Fibroblast of the aortic adventitia (primary cell): Measurements from ENCODE around the gene PHF21B. TPM values are rescaled to one million over a fixed set of nuclear protein-coding genes. Genes with fewer than 3 reads are reported as not detected.

Experiments
- DNase-seq: peaks from one replicate; pipeline ENCODE4 v3.0.0-alpha.2; 2010; ENCODE audit warnings: low read depth
- H3K4me3 ChIP-seq: 2 replicates; pipeline ENCODE4 v1.5.1; 2011; ENCODE audit warnings: low read depth, mild to moderate bottlenecking, control low read depth, low read length, moderate library complexity
- total RNA-seq: library from RNA; depleted of rRNA; stranded (reverse); fragments of >200 nt; gene quantifications from 2 replicates; pipeline ENCODE4 v1.2.3, GENCODE V29; 2012; ENCODE audit warnings: low replicate concordance
- TF ChIP-seq, protein P1 (sequence below): IDR thresholded peaks from 2 replicates; pipeline ENCODE4 v1.5.1; 2011; ENCODE audit warnings: mild to moderate bottlenecking, low read length, control low read depth, inconsistent platforms; ENCODE audit not compliant: insufficient read depth

PHF21B gene
- total RNA-seq, 1 donor, result not detected

DNA sequence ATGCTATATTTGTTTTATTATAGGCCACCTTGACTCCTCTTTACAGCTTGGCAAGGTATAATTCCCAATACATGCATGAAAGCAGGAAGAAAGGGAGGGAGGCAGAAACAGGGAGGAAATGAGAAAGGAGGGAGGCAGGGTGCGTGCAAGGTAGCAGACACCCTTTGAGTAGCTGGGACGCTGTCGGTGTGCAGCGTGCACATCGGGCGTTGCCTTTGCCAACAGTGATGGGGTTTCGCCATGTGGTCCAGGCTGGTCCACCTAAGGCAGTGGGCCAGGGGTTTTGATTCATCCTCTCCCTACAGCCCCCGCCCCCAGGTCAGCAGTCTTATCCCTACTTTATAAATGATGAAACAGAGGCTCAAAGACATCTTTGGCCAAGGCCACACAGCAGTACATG, 25.0 kb upstream of the PHF21B start:
- DNase-seq, result no peak
- TF ChIP-seq, protein P1, sequence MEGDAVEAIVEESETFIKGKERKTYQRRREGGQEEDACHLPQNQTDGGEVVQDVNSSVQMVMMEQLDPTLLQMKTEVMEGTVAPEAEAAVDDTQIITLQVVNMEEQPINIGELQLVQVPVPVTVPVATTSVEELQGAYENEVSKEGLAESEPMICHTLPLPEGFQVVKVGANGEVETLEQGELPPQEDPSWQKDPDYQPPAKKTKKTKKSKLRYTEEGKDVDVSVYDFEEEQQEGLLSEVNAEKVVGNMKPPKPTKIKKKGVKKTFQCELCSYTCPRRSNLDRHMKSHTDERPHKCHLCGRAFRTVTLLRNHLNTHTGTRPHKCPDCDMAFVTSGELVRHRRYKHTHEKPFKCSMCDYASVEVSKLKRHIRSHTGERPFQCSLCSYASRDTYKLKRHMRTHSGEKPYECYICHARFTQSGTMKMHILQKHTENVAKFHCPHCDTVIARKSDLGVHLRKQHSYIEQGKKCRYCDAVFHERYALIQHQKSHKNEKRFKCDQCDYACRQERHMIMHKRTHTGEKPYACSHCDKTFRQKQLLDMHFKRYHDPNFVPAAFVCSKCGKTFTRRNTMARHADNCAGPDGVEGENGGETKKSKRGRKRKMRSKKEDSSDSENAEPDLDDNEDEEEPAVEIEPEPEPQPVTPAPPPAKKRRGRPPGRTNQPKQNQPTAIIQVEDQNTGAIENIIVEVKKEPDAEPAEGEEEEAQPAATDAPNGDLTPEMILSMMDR, result no peak
- no peak overlapping the region for H3K4me3 ChIP-seq

DNA sequence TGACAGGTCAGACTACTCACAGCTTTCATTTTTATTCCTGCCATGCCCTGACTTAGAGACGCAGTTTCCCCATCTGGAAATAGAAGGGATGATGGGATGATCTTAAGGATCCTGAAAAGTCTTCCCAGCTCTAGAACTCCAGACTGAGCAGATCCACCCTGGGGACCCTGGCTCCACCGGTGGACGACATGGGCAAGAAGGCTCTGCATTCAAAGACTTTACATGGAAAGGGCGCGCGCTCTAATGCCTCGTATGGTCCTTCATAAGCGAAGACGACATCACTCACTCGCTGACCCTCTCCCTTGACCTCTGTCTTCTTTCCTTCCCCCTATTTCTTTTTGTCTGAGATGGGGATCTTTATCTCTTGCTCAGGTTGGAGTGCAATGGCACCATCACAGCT, 24.4 kb upstream of the PHF21B start:
- TF ChIP-seq, protein P1, result no peak
- no peak overlapping the region for H3K4me3 ChIP-seq
- DNase-seq, result no peak

DNA sequence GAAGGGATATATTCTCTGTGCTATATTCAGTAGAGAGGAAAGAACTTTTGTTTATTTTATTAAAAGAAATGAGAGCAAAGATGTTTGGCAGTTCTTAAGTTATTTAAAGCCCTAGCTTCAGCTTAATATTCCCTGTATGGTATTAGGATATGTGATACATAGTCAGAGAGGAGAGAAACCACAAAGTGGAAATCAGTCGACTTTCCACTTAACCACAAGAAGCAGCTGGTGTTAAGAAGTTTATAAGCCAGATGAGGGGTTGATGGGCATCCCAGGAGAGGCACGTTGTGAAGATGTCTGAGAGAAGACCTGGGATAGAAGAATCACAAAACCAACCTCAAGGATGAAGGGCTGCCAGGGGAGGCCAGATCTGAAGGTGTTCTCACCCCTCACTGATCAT, 23.3 kb upstream of the PHF21B start:
- no peak overlapping the region for H3K4me3 ChIP-seq
- DNase-seq, result no peak
- TF ChIP-seq, protein P1, result no peak

DNA sequence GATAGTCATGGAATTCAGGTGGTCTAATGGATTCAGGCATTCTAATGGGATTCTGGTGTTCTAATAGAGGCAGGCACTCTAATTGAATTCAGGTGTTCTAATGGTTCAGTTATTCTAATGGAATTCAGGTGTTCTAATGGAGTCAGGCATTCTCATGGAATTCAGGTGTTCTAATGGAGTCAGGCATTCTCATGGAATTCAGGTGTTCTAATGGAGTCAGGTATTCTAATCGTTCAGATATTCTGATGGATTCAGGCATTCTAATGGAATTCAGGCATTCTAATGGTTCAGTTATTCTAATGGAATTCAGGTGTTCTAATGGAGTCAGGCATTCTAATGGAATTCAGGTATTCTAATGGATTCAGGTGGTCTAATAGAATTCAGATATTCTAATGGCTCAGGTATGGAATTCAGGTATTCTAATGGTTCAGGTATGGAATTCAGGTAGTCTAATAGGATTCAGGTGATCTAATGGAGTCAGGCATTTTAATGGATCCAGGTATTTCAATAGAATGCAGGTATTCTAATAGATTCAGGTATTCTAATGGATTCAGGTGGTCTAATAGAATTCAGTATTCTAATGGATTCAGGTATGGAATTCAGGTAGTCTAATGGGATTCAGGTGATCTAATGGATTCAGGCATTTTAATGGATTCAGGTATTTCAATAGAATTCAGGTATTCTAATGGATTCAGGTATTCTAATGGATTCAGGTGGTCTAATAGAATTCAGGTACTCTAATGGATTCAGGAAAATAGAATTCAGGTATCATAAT, 22.0 kb upstream of the PHF21B start:
- DNase-seq, result no peak
- no peak overlapping the region for H3K4me3 ChIP-seq
- TF ChIP-seq, protein P1, result no peak

DNA sequence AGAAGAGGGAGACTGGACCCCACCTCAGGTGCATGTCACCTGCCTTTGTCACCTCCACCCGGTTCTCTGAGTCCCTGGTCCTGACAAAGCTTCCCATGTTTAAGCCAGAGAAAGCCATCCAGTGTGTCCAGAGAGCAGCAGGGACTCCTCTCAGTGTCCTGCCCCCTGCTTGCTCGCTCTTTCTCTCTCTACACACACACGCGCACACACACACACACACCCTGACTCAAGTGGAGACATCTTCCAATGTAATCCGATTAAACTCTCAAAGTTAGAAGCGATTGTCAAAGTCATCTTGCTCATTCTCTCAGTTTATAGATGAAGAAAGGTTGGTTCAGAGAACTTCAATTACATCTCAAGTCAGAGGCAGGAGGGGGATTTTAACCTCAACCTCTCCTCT, 19.7 kb upstream of the PHF21B start:
- H3K4me3 ChIP-seq, result no peak overlapping the region
- TF ChIP-seq, protein P1, result no peak
- no peak for DNase-seq

DNA sequence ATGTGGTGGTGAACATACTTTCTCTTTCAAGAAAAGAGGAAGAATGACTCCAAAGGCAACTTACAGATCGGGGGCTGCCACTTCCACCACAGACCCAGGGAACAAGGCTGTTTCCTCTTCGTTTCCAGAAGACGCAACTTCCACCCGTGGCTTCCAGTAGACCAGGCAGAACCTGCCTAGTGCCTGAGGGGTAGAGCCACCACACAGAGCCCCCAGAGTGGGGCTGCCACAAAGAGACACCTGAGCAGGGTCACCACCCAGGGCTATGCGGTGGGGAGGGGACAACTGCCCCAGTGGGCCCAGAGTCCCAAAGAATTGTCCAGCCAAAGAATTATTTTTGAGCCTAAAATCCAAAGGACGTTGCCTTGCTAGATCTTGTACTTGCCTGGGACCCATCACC, 16.7 kb upstream of the PHF21B start:
- H3K4me3 ChIP-seq, result no peak overlapping the region
- no peak for DNase-seq

More for the DNA sequence above, 16.7 kb upstream of the PHF21B start:
- TF ChIP-seq, protein P1, result no peak
